Activated naive CD4-positive, alpha-beta T cell treated with anti-CD3 and anti-CD28 coated beads, Interleukin-2, amount 10 ng/mL, durations not matched to agents 7 days and 5 days (primary cell): Measurements from ENCODE around the gene KIF26B.

Source experiments
- CTCF ChIA-PET: fragments of 350-600 bp; sonication (Branson Sonifier 250); formaldehyde crosslinking; loops from one replicate; lab custom pipeline; 2021; ENCODE audit warnings: antibody characterized with exemption; lab: Charles Lee
- DNase-seq: peaks from one replicate; pipeline ENCODE4 v3.0.0-alpha.2; 2020
- H3K27ac Mint-ChIP-seq: one replicate; pipeline ENCODE4 v1.8.0; 2021; ENCODE audit warnings: mild to moderate bottlenecking, moderate library complexity, mixed read lengths
- H3K27me3 Mint-ChIP-seq: one replicate; pipeline ENCODE4 v1.8.0; 2021; ENCODE audit warnings: mild to moderate bottlenecking, mixed read lengths
- H3K36me3 Mint-ChIP-seq: one replicate; pipeline ENCODE4 v1.8.0; 2021; ENCODE audit warnings: mixed read lengths
- H3K4me1 Mint-ChIP-seq: one replicate; pipeline ENCODE4 v1.8.0; 2021; ENCODE audit warnings: mixed read lengths
- H3K4me3 Mint-ChIP-seq: one replicate; pipeline ENCODE4 v1.8.0; 2021; ENCODE audit warnings: mild to moderate bottlenecking, moderate library complexity, mixed read lengths
- H3K9me3 Mint-ChIP-seq: one replicate; pipeline ENCODE4 v1.8.0; 2021; ENCODE audit warnings: mixed read lengths

KIF26B gene

DNA sequence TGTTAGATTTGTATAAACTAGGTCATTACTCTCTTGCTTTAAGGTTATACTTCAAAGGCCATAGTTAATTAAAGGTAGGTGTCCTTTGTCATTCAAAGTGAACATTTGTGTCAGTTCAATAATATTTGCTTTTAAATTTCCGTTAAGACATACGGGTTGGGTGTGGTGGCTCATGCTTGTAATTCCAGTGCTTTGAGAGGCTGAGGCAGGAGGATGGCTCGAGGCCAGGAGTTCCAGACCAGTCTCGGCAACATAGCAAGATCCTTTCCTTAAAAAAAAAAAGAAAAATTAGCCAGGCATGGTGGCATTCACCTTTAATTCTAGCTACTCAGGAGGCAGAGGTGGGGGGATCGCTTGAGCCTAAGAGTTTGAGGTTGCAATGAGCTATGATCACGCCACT is 80.4 kb downstream of the KIF26B start:
- DNase-seq, result no peak
- Mint-ChIP-seq H3K9me3 (no peaks in the 10 kb centered on the region), H3K4me1 (no peaks in the 10 kb centered on the region), H3K4me3 (no peak overlapping the region), H3K36me3 (no peaks in the 10 kb centered on the region), H3K27ac (no peak overlapping the region), H3K27me3 (no peaks in the 10 kb centered on the region)
- CTCF ChIA-PET, result interaction anchor here (0.9 kb wide), 1 partner anchor 82 kb away, joined by 3 read pairs; no protein-coding TSS in a partner anchor

- CTCF ChIA-PET, result no interaction called here
- H3K4me3 Mint-ChIP-seq, result no peak overlapping the region
- H3K27me3 Mint-ChIP-seq, result no peaks in the 10 kb centered on the region
- no peak for DNase-seq
- H3K27ac Mint-ChIP-seq, result no peak overlapping the region
- H3K9me3 Mint-ChIP-seq, result no peaks in the 10 kb centered on the region
- H3K4me1 Mint-ChIP-seq, result no peaks in the 10 kb centered on the region
- H3K36me3 Mint-ChIP-seq, result no peaks in the 10 kb centered on the region
These were observed 85.9 kb downstream of the KIF26B start for GRCh38 chr1:245240648-245241165.

GRCh38 chr1:245241526-245242130 is 86.8 kb downstream of the KIF26B start:
- H3K36me3 Mint-ChIP-seq, result no peaks in the 10 kb centered on the region
- DNase-seq, result no peak
- no peaks in the 10 kb centered on the region for H3K9me3 Mint-ChIP-seq
- no peaks in the 10 kb centered on the region for H3K27me3 Mint-ChIP-seq
- no peak overlapping the region for H3K27ac Mint-ChIP-seq
- H3K4me3 Mint-ChIP-seq, result no peak overlapping the region
- H3K4me1 Mint-ChIP-seq, result no peaks in the 10 kb centered on the region
- CTCF ChIA-PET, result no interaction called here

- CTCF ChIA-PET, result no interaction called here
- H3K4me3 Mint-ChIP-seq, result no peak overlapping the region
- H3K4me1 Mint-ChIP-seq, result no peaks in the 10 kb centered on the region
- no peaks in the 10 kb centered on the region for H3K36me3 Mint-ChIP-seq
- no peaks in the 10 kb centered on the region for H3K27me3 Mint-ChIP-seq
- DNase-seq, result no peak
- H3K9me3 Mint-ChIP-seq, result no peaks in the 10 kb centered on the region
- H3K27ac Mint-ChIP-seq, result no peak overlapping the region
These were observed 88.2 kb downstream of the KIF26B start for GRCh38 chr1:245242989-245243388.

DNA sequence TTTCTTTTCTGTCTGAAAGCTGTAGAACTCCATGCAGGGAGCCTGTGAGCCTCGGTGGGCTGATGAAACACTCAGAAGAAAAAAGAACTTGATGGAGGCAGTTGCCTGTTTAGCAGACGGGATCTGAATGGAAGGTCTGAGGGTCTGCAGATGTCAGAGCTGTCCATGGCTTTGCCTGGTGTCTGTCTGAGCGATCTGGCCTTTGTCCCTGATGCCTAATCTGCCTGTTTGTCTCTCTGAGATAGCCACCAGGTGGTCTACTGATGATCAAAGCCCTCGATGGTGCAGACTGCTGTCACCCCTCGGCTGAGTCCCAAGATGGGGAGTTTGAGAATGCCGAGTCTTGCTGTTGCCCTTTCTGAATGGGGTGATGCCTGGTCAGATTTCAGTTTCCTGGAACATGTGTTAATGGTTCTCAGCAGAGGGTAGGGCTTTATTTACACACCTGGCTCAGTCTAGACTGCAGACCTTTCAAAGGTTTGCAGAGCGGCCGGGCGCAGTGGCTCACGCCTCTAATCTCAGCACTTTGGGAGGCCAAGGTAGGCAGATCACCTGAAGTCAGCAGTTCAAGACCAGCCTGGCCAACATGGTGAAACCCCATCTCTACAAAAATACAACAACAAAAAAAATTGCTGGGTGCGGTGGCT is 90.4 kb downstream of the KIF26B start:
- Mint-ChIP-seq H3K27me3 (no peaks in the 10 kb centered on the region), H3K27ac (no peak overlapping the region), H3K36me3 (no peaks in the 10 kb centered on the region), H3K9me3 (no peaks in the 10 kb centered on the region), H3K4me3 (no peak overlapping the region), H3K4me1 (no peaks in the 10 kb centered on the region)
- CTCF ChIA-PET, result no interaction called here
- DNase-seq, result no peak

- Mint-ChIP-seq H3K4me3 (no peak overlapping the region), H3K27ac (no peak overlapping the region), H3K4me1 (no peaks in the 10 kb centered on the region), H3K9me3 (no peaks in the 10 kb centered on the region), H3K36me3 (no peaks in the 10 kb centered on the region), H3K27me3 (no peaks in the 10 kb centered on the region)
- CTCF ChIA-PET, result no interaction called here
- DNase-seq, result no peak
These were observed 91.6 kb downstream of the KIF26B start for GRCh38 chr1:245246433-245246832.

- H3K4me1 Mint-ChIP-seq, result no peaks in the 10 kb centered on the region
- no peak overlapping the region for H3K27ac Mint-ChIP-seq
- no peaks in the 10 kb centered on the region for H3K9me3 Mint-ChIP-seq
- no peak for DNase-seq
- no peak overlapping the region for H3K4me3 Mint-ChIP-seq
- no peaks in the 10 kb centered on the region for H3K27me3 Mint-ChIP-seq
- CTCF ChIA-PET, result no interaction called here
- H3K36me3 Mint-ChIP-seq, result no peaks in the 10 kb centered on the region
These were observed 92.6 kb downstream of the KIF26B start for GRCh38 chr1:245247356-245247755.

- Mint-ChIP-seq H3K36me3 (no peaks in the 10 kb centered on the region), H3K27me3 (no peaks in the 10 kb centered on the region), H3K27ac (no peak overlapping the region), H3K4me3 (no peak overlapping the region), H3K4me1 (no peaks in the 10 kb centered on the region), H3K9me3 (no peaks in the 10 kb centered on the region)
- DNase-seq, result no peak
- CTCF ChIA-PET, result no interaction called here
These were observed 93.0 kb downstream of the KIF26B start for GRCh38 chr1:245247801-245248200.

DNA sequence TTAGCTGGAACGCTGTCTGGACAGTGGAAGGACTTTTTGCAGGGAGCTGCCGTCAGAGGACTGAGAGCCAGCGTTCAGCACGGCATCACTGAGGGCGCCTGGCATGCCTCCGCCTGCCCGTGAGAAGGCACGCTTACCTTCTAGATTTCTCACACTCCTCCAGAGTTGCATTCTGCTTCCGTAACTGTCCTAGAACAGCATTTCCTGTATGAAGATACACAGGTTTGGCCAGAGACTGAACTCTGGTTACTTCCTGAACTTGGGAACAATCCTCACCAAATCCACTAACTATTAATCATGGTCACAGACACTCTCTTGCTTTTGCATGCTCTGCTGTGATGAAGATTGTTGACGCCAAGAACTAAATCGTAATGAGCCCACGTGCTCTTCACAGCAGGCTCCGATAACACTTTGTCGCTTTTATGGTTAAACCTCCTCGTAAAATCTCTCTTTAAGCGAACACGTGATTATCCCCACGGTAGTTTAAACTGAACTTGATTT is 93.5 kb downstream of the KIF26B start:
- H3K9me3 Mint-ChIP-seq, result peaks cover under 1% of the 10 kb centered on the region
- DNase-seq, result no peak
- no peak overlapping the region for H3K27ac Mint-ChIP-seq
- H3K36me3 Mint-ChIP-seq, result no peaks in the 10 kb centered on the region
- CTCF ChIA-PET, result no interaction called here
- no peak overlapping the region for H3K4me3 Mint-ChIP-seq
- H3K4me1 Mint-ChIP-seq, result no peaks in the 10 kb centered on the region
- no peaks in the 10 kb centered on the region for H3K27me3 Mint-ChIP-seq

GRCh38 chr1:245255783-245256182 is 101.0 kb downstream of the KIF26B start:
- Mint-ChIP-seq H3K27me3 (peaks cover under 1% of the 10 kb centered on the region), H3K9me3 (peaks cover 2% of the 10 kb centered on the region), H3K4me3 (no peak overlapping the region), H3K4me1 (no peaks in the 10 kb centered on the region), H3K36me3 (no peaks in the 10 kb centered on the region), H3K27ac (no peak overlapping the region)
- DNase-seq, result no peak
- CTCF ChIA-PET, result no interaction called here

DNA sequence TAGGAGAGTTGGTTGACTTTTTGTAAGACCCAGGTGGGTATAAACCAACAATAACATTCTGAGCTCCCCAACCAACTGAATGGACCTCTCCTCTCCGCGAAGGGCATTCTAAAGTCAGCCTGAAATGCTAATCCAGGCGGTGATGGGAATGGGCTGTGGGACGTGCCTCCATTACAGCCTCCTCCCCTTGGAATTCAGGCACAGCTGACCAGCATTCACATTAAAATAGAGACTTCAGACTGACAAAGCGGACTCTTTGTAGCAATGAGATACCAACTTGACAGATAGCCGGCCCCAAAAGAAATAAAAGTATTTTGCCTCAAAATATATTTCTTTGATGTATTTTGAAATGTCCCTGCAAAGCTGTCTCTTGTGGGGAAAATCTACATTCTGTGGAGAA is 101.7 kb downstream of the KIF26B start:
- Mint-ChIP-seq H3K4me3 (no peak overlapping the region), H3K27me3 (peaks cover 4% of the 10 kb centered on the region), H3K9me3 (peaks cover 2% of the 10 kb centered on the region), H3K27ac (no peak overlapping the region), H3K4me1 (no peaks in the 10 kb centered on the region), H3K36me3 (no peaks in the 10 kb centered on the region)
- DNase-seq, result no peak
- CTCF ChIA-PET, result no interaction called here

- peaks cover under 1% of the 10 kb centered on the region for H3K9me3 Mint-ChIP-seq
- DNase-seq, result no peak
- CTCF ChIA-PET, result no interaction called here
These were observed 103.6 kb downstream of the KIF26B start for GRCh38 chr1:245258271-245258920.

DNA sequence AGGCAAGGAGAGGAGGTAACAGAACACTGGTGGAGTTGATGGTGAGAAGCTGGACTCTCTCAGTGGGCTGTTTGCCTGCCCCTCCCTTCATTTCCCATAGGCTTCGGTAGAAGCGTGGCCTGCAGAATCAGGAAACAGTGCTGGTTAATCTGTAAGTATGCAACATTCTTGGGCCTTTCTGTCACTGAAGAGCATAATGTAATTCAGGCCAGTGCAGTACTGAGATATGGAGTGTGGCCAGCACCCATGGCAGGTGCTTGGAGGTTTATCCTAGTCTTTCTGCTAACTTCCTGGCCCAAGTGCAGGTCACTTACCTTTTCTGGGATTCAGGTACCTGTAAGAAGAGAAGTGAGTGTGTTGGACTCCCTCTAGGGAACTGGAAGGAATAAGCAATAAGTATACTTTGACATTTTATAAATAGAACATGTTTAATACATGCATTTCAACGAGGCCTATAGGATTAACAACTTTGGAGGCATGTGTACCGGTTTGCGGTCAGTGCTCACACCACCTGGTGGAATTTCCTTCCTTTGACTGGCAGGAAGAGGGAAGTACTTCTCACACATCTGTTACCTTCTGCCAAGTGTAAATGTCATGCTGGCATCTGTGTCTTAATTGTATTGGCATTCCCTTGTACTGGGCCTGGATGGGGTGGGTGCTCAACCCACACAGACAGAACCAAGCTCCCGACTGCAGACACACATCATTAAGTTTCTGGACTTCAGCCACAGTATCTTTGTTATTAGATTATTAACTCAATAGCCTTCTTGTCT is 105.5 kb downstream of the KIF26B start:
- Mint-ChIP-seq H3K9me3 (no peaks in the 10 kb centered on the region), H3K27me3 (peaks cover 4% of the 10 kb centered on the region), H3K36me3 (no peaks in the 10 kb centered on the region), H3K4me3 (no peak overlapping the region), H3K4me1 (no peaks in the 10 kb centered on the region), H3K27ac (no peak overlapping the region)
- CTCF ChIA-PET, result no interaction called here
- no peak for DNase-seq

More at GRCh38 chr1:245258271-245258920, 103.6 kb downstream of the KIF26B start:
- no peak overlapping the region for H3K4me3 Mint-ChIP-seq
- H3K4me1 Mint-ChIP-seq, result no peaks in the 10 kb centered on the region
- no peak overlapping the region for H3K27ac Mint-ChIP-seq
- peaks cover 4% of the 10 kb centered on the region for H3K27me3 Mint-ChIP-seq
- H3K36me3 Mint-ChIP-seq, result no peaks in the 10 kb centered on the region

DNA sequence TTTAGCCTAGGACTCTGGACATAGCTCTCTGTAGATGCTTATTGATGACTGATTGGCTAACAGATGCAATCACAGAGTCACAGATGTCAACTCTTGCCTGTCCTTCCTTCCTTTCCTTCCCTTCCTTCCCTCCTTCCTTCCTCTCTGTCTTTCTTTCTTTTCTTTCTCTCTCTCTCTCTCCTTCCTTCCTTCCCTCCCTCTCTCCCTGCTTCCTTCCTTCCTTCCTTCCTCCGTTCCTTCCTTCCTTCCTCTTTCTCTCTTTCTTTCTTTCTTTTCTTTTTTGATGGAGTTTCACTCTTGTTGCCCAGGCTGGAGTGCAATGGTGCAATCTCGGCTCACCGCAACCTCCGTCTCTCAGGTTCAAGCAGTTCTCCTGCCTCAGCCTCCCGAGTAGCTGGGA is 106.1 kb downstream of the KIF26B start:
- no peak for DNase-seq
- no peak overlapping the region for H3K27ac Mint-ChIP-seq
- H3K27me3 Mint-ChIP-seq, result peaks cover 4% of the 10 kb centered on the region
- no peaks in the 10 kb centered on the region for H3K36me3 Mint-ChIP-seq
- H3K4me3 Mint-ChIP-seq, result no peak overlapping the region
- CTCF ChIA-PET, result no interaction called here
- H3K9me3 Mint-ChIP-seq, result no peaks in the 10 kb centered on the region
- no peaks in the 10 kb centered on the region for H3K4me1 Mint-ChIP-seq
